HepG2 (cell line): ENCODE results near the gene SLC48A1. TPM values are rescaled to one million over a fixed set of nuclear protein-coding genes. Genes with fewer than 3 reads are reported as not detected.

Source experiments
- ATAC-seq: fragments of 200-7000 bp; cut with Tn5 transposase; 3 replicates; pipeline ENCODE4 v1.9.1; 2020; ENCODE audit warnings: mild to moderate bottlenecking, moderate library complexity
- BruUV-seq: library from RNA; stranded (reverse); fragments of 400-500 nt; replicated peaks from 2 replicates; lab custom pipeline; 2021; lab: Mats Ljungman, UMichigan
- CTCF ChIA-PET: fragments of 300-600 bp; formaldehyde crosslinking; extraction: SDS; loops from one replicate; lab custom pipeline; 2021; ENCODE audit warnings: low total read pairs, inconsistent platforms, low intra/inter-chr PET ratio; lab: Yijun Ruan, JAX
- POLR2A ChIA-PET: fragments of 350-600 bp; sonication (Branson Sonifier 250); formaldehyde crosslinking; loops from one replicate; lab custom pipeline; 2020; ENCODE audit warnings: antibody characterized with exemption, inconsistent platforms; lab: Yijun Ruan, JAX
- DNase-seq: peaks from one replicate; pipeline ENCODE4 v3.0.0-alpha.2; 2015; ENCODE audit warnings: low spot score
- FAIRE-seq: peaks from 3 replicates; lab custom pipeline; 2011; peaks lifted over from hg19 to GRCh38; lab: Jason Lieb, UNC
- H2AFZ ChIP-seq: one replicate; pipeline ENCODE4 v1.6.1; 2011; ENCODE audit warnings: low read length, inconsistent platforms
- H3K27ac ChIP-seq: fragments of 300-600 bp; 3 replicates; pipeline ENCODE4 v1.8.0; 2011; ENCODE audit warnings: mixed run types, mild to moderate bottlenecking, mixed read lengths, low read length, inconsistent platforms; ENCODE audit not compliant: insufficient read depth; ENCODE audit errors: extremely low read length
- H3K27me3 ChIP-seq, 2 experiments: fragments of 200-600 bp in 1 of 2; 2 replicates in 1 of 2; 3 replicates in 1 of 2; pipeline versions ENCODE4 v1.6.0 to v1.8.0; 2011; ENCODE audit warnings: low read length in 2 of 2, mild to moderate bottlenecking in 2 of 2, moderate library complexity in 2 of 2, inconsistent platforms in 1 of 2; ENCODE audit not compliant: insufficient read depth in 2 of 2, control insufficient read depth in 1 of 2
- H3K36me3 ChIP-seq, 2 experiments: fragments of 200-600 bp in 1 of 2; replicated peaks in 1 of 2; 2 replicates in 1 of 2; 3 replicates in 1 of 2; pipeline versions ENCODE4 v1.5.1 to v1.8.0; 2011; ENCODE audit warnings: low read length in 2 of 2, inconsistent platforms in 1 of 2; ENCODE audit not compliant: insufficient read depth in 2 of 2, control insufficient read depth in 1 of 2
- H3K4me1 ChIP-seq: 2 replicates; pipeline ENCODE4 v1.5.1; 2012; ENCODE audit warnings: low read length, inconsistent platforms; ENCODE audit not compliant: insufficient read depth
- H3K4me2 ChIP-seq: 2 replicates; pipeline ENCODE4 v1.6.0; 2011; ENCODE audit warnings: low read depth, low read length, inconsistent platforms
- H3K4me3 ChIP-seq, 3 experiments: fragments of 200-600 bp in 1 of 3; sonication (generic), shearing (Covaris generic) in 1 of 3; replicated peaks in 1 of 3; 2 replicates each; pipeline ENCODE4 v1.5.1; 2011 to 2016; ENCODE audit warnings: low read length in 3 of 3, inconsistent platforms in 2 of 3, low read depth in 2 of 3, mild to moderate bottlenecking in 2 of 3, control low read depth in 1 of 3, mixed read lengths in 1 of 3; ENCODE audit not compliant: insufficient read depth in 1 of 3
- H3K79me2 ChIP-seq: one replicate; pipeline ENCODE4 v1.6.1; 2011; ENCODE audit warnings: low read length, inconsistent platforms; ENCODE audit not compliant: insufficient read depth
- H3K9ac ChIP-seq: 2 replicates; pipeline ENCODE4 v1.6.0; 2011; ENCODE audit warnings: mild to moderate bottlenecking, low read depth, low read length, inconsistent platforms; ENCODE audit not compliant: insufficient read depth
- H3K9me3 ChIP-seq: 2 replicates; pipeline ENCODE4 v1.5.1; 2012; ENCODE audit warnings: mild to moderate bottlenecking, low read length
- H4K20me1 ChIP-seq: 2 replicates; pipeline ENCODE4 v1.6.0; 2011; ENCODE audit warnings: inconsistent platforms, mild to moderate bottlenecking, low read length, moderate library complexity; ENCODE audit not compliant: insufficient read depth
- ATF5 ChIP-seq: sonication (generic); formaldehyde crosslinking; IDR thresholded peaks from 2 replicates; pipeline ENCODE4 v1.4.0; 2020; ENCODE audit warnings: mild to moderate bottlenecking, low read depth, missing genetic modification reagents
- HMG20A ChIP-seq: IDR thresholded peaks from 2 replicates; pipeline ENCODE4 v1.6.1; 2016; ENCODE audit warnings: borderline replicate concordance
- IKZF1 ChIP-seq: fragments of 450-650 bp; IDR thresholded peaks from 2 replicates; pipeline ENCODE4 v1.7.1; 2016
- KDM1A ChIP-seq: IDR thresholded peaks from 2 replicates; pipeline ENCODE4 v1.6.1; 2016; ENCODE audit warnings: missing compliant biosample characterization
- MEIS1 ChIP-seq: sonication (generic); formaldehyde crosslinking; IDR thresholded peaks from 2 replicates; pipeline ENCODE4 v1.9.0; 2021; ENCODE audit warnings: mild to moderate bottlenecking, missing genetic modification reagents, moderate library complexity, borderline replicate concordance
- NFE2L2 ChIP-seq: fragments of 150-350 bp; IDR thresholded peaks from 2 replicates; pipeline ENCODE4 v1.6.1; 2014; ENCODE audit warnings: low read length
- NR2F6 ChIP-seq, 2 experiments: IDR thresholded peaks; 2 replicates each; pipeline ENCODE4 v1.6.1; 2016; ENCODE audit warnings: antibody characterized with exemption in 1 of 2, mild to moderate bottlenecking in 1 of 2
- PCBP2 ChIP-seq: fragments of 200-400 bp; formaldehyde crosslinking; optimal IDR thresholded peaks from 2 replicates; pipeline ENCODE3; 2018; ENCODE audit warnings: low read length, low read depth; ENCODE audit not compliant: poor library complexity, severe bottlenecking
- SIN3B ChIP-seq: fragments of 150-350 bp; IDR thresholded peaks from 2 replicates; pipeline ENCODE4 v1.6.1; 2014; ENCODE audit warnings: low read length
- SIX4 ChIP-seq: sonication (generic); formaldehyde crosslinking; IDR thresholded peaks from 2 replicates; pipeline ENCODE4 v1.4.0; 2020; ENCODE audit warnings: missing genetic modification reagents
- TEAD3 ChIP-seq: optimal IDR thresholded peaks from 2 replicates; pipeline ENCODE3; 2016; ENCODE audit warnings: borderline replicate concordance
- ZFP36L2 ChIP-seq: sonication (generic); formaldehyde crosslinking; IDR thresholded peaks from 2 replicates; pipeline ENCODE4 v1.4.0; 2020; ENCODE audit warnings: missing genetic modification reagents
- ZIK1 ChIP-seq: sonication (generic); formaldehyde crosslinking; IDR thresholded peaks from 2 replicates; pipeline ENCODE4 v1.5.0; 2020; ENCODE audit warnings: mild to moderate bottlenecking, low read depth, missing genetic modification reagents, borderline replicate concordance
- ZNF121 ChIP-seq: sonication (generic); formaldehyde crosslinking; IDR thresholded peaks from 2 replicates; pipeline ENCODE4 v1.5.0; 2020; ENCODE audit warnings: mild to moderate bottlenecking, missing genetic modification reagents
- WGBS: methylation state at CpG from one replicate; pipeline ENCODE4 v1.1.6; 2017; ENCODE audit warnings: low lambda C conversion rate; 5-methylcytosine and 5-hydroxymethylcytosine counted together
- in situ Hi-C: cut with HindIII; loops from 2 replicates; pipeline ENCODE4 v1.10.0; 2017; ENCODE audit warnings: low pct_unique_long_range_greater_than_20kb; ENCODE audit not compliant: extremely low pct_ligation_motif_present
- intact Hi-C: fragments of 100-400 bp; cut with micrococcal nuclease; formaldehyde crosslinking; loops from one replicate; pipeline ENCODE4 v1.10.0; 2022; ENCODE audit not compliant: unreplicated experiment
- polyA plus RNA-seq, 8 experiments: library from polyadenylated mRNA; depleted of rRNA in 3 of 8; stranded (reverse) in 7 of 8; unstranded in 1 of 8; fragments of >200 nt; fragmentation: Illumina TruSeq in 4 of 8; extraction: Trizol in 4 of 8; gene quantifications; 2 replicates each; pipeline versions ENCODE4 v1.2.1 to v1.2.3, GENCODE V29; 2011 to 2016; ENCODE audit warnings: low read depth in 4 of 8, missing spikeins in 1 of 8, mixed read lengths in 1 of 8; ENCODE audit not compliant: insufficient read depth in 1 of 8
- total RNA-seq, 5 experiments: library from RNA; depleted of rRNA; stranded (reverse); fragments of >200 nt; fragmentation: Illumina TruSeq; extraction: Trizol; gene quantifications; 2 replicates each; pipeline ENCODE4 v1.2.3, GENCODE V29; 2016; ENCODE audit warnings: low read depth in 1 of 5

Gene SLC48A1
- total and polyA plus RNA-seq, 2 of the 13 experiments (the other 11 are each of a cell fraction or from before 2014, with no cell fraction given), result 2.2 to 3.7 TPM

GRCh38 chr12:47822401-47822800 is 49.4 kb downstream of the SLC48A1 start:
- BruUV-seq, result no TSS peak
- ATAC-seq (no peak), DNase-seq (no peak), FAIRE-seq (no peak)
- CTCF ChIA-PET, result no interaction called here
- no peak overlapping the region for H3K4me3 ChIP-seq
- H3K9me3 ChIP-seq, result no peaks in the 10 kb centered on the region
- H3K79me2 ChIP-seq, result no peaks in the 10 kb centered on the region
- peaks cover 0 to 41% of the 10 kb centered on the region in 2 experiments; a peak in 3 of 5 replicates for H3K27me3 ChIP-seq
- in situ Hi-C loops (no loop called here), intact Hi-C loops (no loop called here)
- H3K4me1 ChIP-seq, result peaks cover 40% of the 10 kb centered on the region
- no peak overlapping the region for H2AFZ ChIP-seq
- no peaks in the 10 kb centered on the region for H3K36me3 ChIP-seq
- no peak overlapping the region for H3K4me2 ChIP-seq
- TF ChIP-seq ATF5 (CRISPR knock-in tag), result no peak
- no peak for TF ChIP-seq TEAD3 (CRISPR knock-in tag)
- TF ChIP-seq ZFP36L2 (CRISPR knock-in tag), result no peak
- TF ChIP-seq NFE2L2, result no peak
- TF ChIP-seq HMG20A (CRISPR knock-in tag), result no peak
- no peak for TF ChIP-seq SIN3B
- TF ChIP-seq IKZF1, result no peak
- no peak for TF ChIP-seq SIX4
- TF ChIP-seq ZIK1 (CRISPR knock-in tag), result no peak
- TF ChIP-seq KDM1A (CRISPR knock-in tag), result no peak
- TF ChIP-seq PCBP2, result no peak
- TF ChIP-seq MEIS1 (CRISPR knock-in tag), result no peak
- no peak for TF ChIP-seq ZNF121 (CRISPR knock-in tag)
- TF ChIP-seq NR2F6 (IDR thresholded peaks at IDR 0.05), result no peak
- no peak for TF ChIP-seq NR2F6 (CRISPR knock-in tag; IDR thresholded peaks at IDR 0.05)
- WGBS, result 23% methylated on average over 2 of the region's 2 CpGs
- POLR2A ChIA-PET, result no interaction called here
- no peak overlapping the region for H3K9ac ChIP-seq
- H4K20me1 ChIP-seq, result peaks cover 4% of the 10 kb centered on the region; the same call in 1 of the 2 replicates
- H3K27ac ChIP-seq, result no peak overlapping the region
